Osteocyte (in vitro differentiated cells): Measurements from ENCODE around the gene KCNT1. TPM values are rescaled to one million over a fixed set of nuclear protein-coding genes. Genes with fewer than 3 reads are reported as not detected.

Experiments used
- DNase-seq: peaks from one replicate; pipeline ENCODE4 v3.0.0; 2021; ENCODE audit warnings: mixed read lengths; ENCODE audit not compliant: unreplicated experiment; ENCODE audit errors: extremely low spot score
- H3K27ac Mint-ChIP-seq: one replicate; pipeline ENCODE4 v1.8.0; 2021; ENCODE audit warnings: mild to moderate bottlenecking, mixed read lengths; ENCODE audit not compliant: unreplicated experiment
- H3K27me3 Mint-ChIP-seq: one replicate; pipeline ENCODE4 v1.8.0; 2021; ENCODE audit warnings: mixed read lengths; ENCODE audit not compliant: unreplicated experiment
- H3K36me3 Mint-ChIP-seq: one replicate; pipeline ENCODE4 v1.8.0; 2021; ENCODE audit warnings: mixed read lengths; ENCODE audit not compliant: unreplicated experiment
- H3K4me1 Mint-ChIP-seq: one replicate; pipeline ENCODE4 v1.8.0; 2021; ENCODE audit warnings: mixed read lengths; ENCODE audit not compliant: unreplicated experiment
- H3K4me3 Mint-ChIP-seq: one replicate; pipeline ENCODE4 v1.8.0; 2021; ENCODE audit warnings: mild to moderate bottlenecking, moderate library complexity, mixed read lengths; ENCODE audit not compliant: unreplicated experiment
- H3K9me3 Mint-ChIP-seq: one replicate; pipeline ENCODE4 v1.8.0; 2021; ENCODE audit warnings: mixed read lengths; ENCODE audit not compliant: unreplicated experiment
- CTCF ChIP-seq: fragments of 200-600 bp; sonication (generic); IDR thresholded peaks from 2 replicates; pipeline ENCODE4 v1.5.0; 2021; ENCODE audit warnings: antibody characterized with exemption, mild to moderate bottlenecking, moderate library complexity
- total RNA-seq: library from RNA; stranded (reverse); gene quantifications from 2 replicates; pipeline ENCODE4 v1.2.1, GENCODE V29; 2021

KCNT1 gene
- total RNA-seq, 1 donor from 2014 or later: not detected

DNA sequence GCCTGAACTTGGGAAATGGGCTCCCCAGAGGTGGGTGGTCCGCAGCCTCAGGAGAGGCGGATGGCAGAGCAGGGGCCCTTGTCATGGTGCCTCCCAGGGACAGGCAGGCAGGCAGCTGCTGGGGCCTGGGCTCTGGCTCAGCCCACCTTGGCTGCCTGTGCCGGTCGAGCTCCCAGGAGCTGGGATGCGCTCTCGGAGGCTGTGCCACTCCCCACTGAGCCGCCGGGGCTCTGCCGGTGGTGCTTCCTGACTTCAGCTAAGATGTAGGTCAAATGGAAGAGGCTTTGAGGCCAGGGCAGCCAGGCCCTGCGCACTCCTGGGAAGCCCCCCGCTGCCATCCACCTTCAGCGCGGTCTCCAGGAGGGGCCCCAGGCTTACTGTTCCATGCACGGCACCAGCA, 41.0 kb downstream of the KCNT1 start:
- H3K9me3 Mint-ChIP-seq: no peaks in the 10 kb centered on the region
- H3K27ac Mint-ChIP-seq: no peak overlapping the region
- no peak overlapping the region for H3K4me3 Mint-ChIP-seq
- no peaks in the 10 kb centered on the region for H3K36me3 Mint-ChIP-seq
- H3K27me3 Mint-ChIP-seq: no peaks in the 10 kb centered on the region
- no peaks in the 10 kb centered on the region for H3K4me1 Mint-ChIP-seq
- no peak for DNase-seq
- TF ChIP-seq CTCF: no peak

DNA sequence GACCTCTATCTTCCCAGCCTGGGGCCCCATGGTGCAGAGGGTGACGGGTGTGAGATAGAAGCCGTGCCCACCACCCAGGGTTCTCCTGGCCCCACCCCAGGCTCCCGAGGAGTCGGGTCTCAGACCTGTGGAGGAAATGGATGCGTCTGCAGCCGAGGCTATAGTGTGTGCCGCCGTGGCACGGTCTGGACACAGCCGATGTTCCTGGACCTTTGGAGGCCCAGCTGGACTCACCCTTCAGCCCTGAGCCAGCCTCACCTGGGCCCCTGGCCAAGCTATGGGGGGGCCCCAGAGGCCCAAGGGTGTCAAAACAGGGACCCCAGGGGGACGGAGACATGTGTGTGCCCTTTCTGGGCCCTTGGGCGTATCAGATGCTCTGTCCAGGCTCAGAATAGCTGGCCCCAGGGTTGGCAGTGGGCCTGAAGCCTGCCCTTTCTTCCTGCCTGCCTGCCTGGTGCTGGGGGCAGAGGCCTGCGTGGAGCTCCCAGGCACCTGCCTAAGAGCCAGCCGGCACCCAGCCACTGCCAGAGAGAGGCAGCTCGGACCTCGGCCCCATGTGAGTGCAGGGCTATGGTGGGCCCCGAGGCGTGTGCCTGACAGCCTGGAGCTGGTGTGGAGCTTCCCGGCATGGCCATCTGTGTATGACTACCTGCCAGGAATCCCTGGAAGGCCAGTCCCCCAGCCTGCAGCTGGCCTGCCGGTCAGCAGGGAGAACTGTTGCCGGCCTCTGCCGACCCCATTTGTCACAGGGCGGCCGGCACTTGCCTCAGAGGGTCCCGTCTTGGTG, 41.8 kb downstream of the KCNT1 start:
- no peak overlapping the region for H3K4me3 Mint-ChIP-seq
- no peak for TF ChIP-seq CTCF
- H3K4me1 Mint-ChIP-seq: no peaks in the 10 kb centered on the region
- no peaks in the 10 kb centered on the region for H3K27me3 Mint-ChIP-seq
- H3K36me3 Mint-ChIP-seq: no peaks in the 10 kb centered on the region
- no peak overlapping the region for H3K27ac Mint-ChIP-seq
- no peaks in the 10 kb centered on the region for H3K9me3 Mint-ChIP-seq
- no peak for DNase-seq

DNA sequence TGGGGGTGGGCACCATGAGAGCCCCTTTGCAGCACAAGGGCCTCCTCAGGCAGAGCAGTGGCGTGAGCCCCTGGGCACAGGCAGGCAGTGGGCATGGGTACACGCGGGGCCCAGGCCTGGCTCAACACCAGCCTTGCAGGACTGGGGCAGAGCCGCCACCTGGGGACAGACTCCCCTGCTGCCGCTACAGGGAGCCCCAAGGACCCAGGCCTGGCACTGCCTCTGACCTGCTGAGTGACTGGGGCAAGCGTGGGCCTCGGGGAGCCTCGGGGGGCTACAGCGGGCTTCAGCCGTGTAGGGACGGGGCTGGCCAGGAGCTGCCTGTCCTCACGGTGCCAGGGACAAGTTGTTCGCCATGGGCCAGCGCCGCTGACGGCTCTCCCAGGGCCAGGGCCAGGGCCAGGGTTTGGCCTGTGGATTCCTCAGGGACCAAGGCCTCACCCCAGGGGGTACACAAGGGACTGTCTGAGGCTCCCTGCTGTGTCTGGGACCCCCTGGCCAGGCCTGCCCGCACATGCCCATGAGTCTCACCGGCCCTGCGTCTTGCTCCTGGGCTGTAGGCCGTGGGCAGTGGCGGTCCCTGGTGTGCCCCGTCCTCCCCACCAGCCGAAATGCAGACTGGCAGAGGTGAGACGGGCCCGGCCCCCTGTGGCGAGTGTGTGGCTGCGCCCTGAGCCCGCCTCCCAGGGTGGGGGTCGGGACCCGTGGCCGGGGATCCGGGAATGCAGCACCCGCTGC, 42.5 kb downstream of the KCNT1 start:
- Mint-ChIP-seq H3K4me3 (no peak overlapping the region), H3K9me3 (no peaks in the 10 kb centered on the region), H3K4me1 (no peaks in the 10 kb centered on the region), H3K36me3 (no peaks in the 10 kb centered on the region), H3K27ac (no peak overlapping the region), H3K27me3 (no peaks in the 10 kb centered on the region)
- no peak for DNase-seq
- no peak for TF ChIP-seq CTCF

DNA sequence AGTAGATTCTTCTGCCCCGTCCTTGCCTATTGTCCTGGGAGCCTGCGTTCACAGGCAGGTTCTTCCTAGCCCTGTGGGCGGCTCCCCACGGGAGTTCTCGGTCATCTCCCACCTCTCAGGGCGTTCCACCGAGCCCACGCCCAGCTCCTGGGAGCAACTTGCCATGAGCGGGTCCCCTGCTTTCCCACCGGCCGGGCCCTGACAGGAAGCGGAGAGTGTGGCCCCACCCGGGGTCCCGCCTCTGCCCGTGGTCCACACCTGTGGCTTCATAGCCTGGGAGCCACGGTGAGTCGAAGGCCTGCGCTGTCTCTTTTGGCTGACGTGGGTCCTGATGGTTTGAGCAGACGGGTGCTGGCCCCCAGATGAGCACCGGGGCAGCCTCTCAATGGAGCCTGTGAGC, 43.2 kb downstream of the KCNT1 start:
- Mint-ChIP-seq H3K4me1 (no peaks in the 10 kb centered on the region), H3K36me3 (no peaks in the 10 kb centered on the region), H3K4me3 (no peak overlapping the region), H3K9me3 (no peaks in the 10 kb centered on the region), H3K27ac (no peak overlapping the region), H3K27me3 (no peaks in the 10 kb centered on the region)
- no peak for TF ChIP-seq CTCF
- no peak for DNase-seq

DNA sequence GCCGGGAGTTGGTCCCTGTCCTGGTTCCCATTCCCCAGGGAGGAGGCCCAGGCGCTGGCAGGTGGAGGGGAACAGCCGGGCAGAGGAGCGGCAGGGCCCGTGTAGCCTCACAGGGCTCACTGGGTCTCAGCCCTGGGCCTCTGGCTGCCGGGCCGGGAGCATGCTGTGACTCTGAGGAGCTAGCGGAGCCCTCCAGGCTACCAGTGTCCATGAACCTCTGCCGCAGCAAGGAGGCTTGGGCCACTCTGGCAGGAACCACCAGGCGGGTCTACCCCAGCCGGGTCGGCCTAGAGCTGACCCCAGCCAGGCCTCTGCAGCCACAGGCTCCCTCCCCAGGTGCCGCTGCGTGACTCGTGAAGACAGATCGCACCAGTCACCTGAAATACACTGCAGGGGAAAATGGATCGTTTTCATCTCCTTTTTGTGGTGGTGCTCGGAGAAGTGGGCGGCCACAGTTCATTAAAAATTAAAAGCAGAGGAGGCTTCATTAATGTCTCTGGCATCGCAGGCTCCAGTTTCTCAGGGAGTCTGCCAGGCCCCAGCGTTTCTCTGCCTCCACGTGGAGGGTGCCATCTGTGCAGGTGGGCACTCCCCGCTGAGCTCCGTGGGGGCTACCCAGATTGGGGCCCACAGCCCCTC, 43.8 kb downstream of the KCNT1 start:
- Mint-ChIP-seq H3K27me3 (no peaks in the 10 kb centered on the region), H3K36me3 (no peaks in the 10 kb centered on the region), H3K27ac (no peak overlapping the region), H3K9me3 (no peaks in the 10 kb centered on the region), H3K4me1 (no peaks in the 10 kb centered on the region), H3K4me3 (no peak overlapping the region)
- TF ChIP-seq CTCF: no peak
- DNase-seq: no peak
